Left ventricle myocardium superior (tissue), 1 donor: ENCODE results near the gene TAP1. TPM values are rescaled to one million over a fixed set of nuclear protein-coding genes. Genes with fewer than 3 reads are reported as not detected.
A peak's percentile ranks its signal among the peaks of the same experiment; 100 is the strongest.

Experiments used
- ATAC-seq: fragments of 200-7000 bp; cut with Tn5 transposase; one replicate; pipeline ENCODE4 v1.9.1; 2020; ENCODE audit warnings: mild to moderate bottlenecking, moderate library complexity
- DNase-seq: peaks from one replicate; pipeline ENCODE4 v3.0.0-alpha.2; 2020
- intact Hi-C: fragments of 100-400 bp; cut with micrococcal nuclease; formaldehyde crosslinking; loops from one replicate; pipeline ENCODE4 v1.11.0; 2022
- total RNA-seq: library from RNA; stranded (reverse); fragmentation: NEBNext Ultra II Directional; extraction: Animal tissue kit (Norgen Biotek cat#: 25700); gene quantifications from one replicate; pipeline ENCODE4 v1.2.1, GENCODE V29; 2021
- donor health status: DM: no; HTN: yes; CAD: no; lungs with severe emphysema.

TAP1 gene
- total RNA-seq, 1 donor from 2014 or later: 14.6 TPM

GRCh38 chr6:32844839-32845383 lies 8.6 kb downstream of the TAP1 start:
- no peak for DNase-seq
- intact Hi-C loops: no loop called here

GRCh38 chr6:32843979-32844838 lies 9.3 kb downstream of the TAP1 start, which contains the start of gene PSMB8:
Gene PSMB8, minus strand, starts transcription at chr6:32844047. Its CDS starts 51 bp downstream, at chr6:32843996.
- DNase-seq: peak; percentile 96
- intact Hi-C loops: no loop called here
- ATAC-seq: peak; percentile 97

More at GRCh38 chr6:32844839-32845383, 8.6 kb downstream of the TAP1 start:
- no peak for ATAC-seq

DNA sequence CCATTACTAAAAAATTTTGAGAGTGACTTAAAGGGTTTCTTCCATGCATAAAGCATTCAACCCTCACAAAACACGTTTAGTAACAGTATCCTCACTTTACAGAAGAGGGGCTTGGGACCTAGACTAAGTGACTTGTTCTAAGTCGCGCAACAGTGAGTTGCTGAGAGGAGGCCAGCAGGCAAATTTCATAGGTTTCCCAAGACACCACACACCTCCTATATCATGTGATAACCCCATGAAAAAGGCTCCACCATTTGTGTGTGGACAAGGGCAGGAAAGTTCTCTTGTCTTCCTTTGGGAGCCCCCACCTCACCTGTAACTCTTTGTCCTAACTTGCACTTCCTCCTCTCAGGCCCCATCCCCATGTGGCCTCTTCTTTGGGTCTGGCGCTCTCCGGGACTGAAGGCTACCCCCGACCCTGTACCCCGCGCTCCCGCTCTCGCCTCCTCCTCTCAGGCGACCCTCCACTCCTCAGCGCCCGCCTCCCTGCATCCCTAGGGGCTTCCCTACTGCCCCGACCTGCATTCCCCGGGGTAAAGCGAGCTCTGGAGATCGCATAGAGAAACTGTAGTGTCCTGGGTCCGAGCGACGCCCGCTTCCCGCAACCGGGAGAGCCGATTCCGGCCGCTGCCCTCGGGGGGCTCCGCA lies 10.0 kb downstream of the TAP1 start:
- intact Hi-C loops: no loop called here
- DNase-seq (no peak), ATAC-seq (no peak)

DNA sequence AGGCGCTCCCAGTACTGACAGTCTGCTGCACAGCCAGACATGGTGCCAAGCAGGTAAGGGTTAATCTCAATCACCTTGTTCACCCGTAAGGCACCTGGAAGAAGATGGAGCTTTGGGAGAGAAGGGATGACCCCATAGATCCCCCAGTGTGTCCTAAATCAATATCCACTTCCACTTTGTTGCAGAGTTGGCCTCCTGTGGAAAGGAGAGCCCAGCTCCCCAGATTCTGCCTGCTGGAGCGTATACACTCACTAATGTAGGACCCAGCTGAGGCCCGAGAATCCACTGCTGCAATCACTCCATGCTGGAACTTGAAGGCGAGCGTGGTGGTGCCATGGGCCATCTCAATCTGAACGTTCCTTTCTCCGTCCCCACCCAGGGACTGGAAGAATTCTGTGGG lies 10.8 kb downstream of the TAP1 start:
- no peak for DNase-seq
- intact Hi-C loops: no loop called here
- no peak for ATAC-seq

DNA sequence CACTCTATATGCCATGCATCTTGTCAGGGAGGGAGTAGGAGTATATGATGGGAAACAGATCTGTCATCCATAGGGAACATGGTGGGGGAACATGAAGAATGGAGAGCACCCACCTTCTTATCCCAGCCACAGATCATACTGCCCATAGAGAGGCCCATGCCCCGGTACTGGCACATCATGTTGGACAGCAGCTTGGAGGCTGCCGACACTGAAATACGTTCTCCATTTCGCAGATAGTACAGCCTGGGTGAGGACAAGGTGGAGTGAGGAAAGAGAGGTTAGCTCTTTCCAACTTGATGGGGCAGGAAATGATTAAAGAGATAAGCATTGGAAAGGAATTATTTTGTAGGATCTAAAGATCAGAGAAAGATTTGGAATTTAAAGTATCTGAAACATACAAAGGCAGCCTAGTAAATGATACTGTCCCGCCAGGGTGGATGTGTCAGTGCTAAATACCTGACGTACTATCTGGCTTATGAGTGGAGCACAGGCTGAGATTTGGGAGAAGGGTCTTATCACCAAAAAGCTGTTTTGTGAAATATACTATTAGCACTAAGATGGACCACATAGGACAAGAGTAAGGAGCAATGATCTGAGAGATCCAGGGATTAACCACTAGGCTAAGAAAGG lies 11.4 kb downstream of the TAP1 start:
- ATAC-seq (no peak), DNase-seq (no peak)
- intact Hi-C loops: no loop called here

- intact Hi-C loops: no loop called here
- DNase-seq (no peak), ATAC-seq (no peak)
Measured at GRCh38 chr6:32840604-32841246, 12.8 kb downstream of the TAP1 start.

GRCh38 chr6:32839356-32839755 lies 14.1 kb downstream of the TAP1 start:
- DNase-seq (no peak), ATAC-seq (no peak)
- intact Hi-C loops: loop anchor here (5.0 kb wide), 1 partner anchor 33 kb away; no protein-coding TSS in a partner anchor

DNA sequence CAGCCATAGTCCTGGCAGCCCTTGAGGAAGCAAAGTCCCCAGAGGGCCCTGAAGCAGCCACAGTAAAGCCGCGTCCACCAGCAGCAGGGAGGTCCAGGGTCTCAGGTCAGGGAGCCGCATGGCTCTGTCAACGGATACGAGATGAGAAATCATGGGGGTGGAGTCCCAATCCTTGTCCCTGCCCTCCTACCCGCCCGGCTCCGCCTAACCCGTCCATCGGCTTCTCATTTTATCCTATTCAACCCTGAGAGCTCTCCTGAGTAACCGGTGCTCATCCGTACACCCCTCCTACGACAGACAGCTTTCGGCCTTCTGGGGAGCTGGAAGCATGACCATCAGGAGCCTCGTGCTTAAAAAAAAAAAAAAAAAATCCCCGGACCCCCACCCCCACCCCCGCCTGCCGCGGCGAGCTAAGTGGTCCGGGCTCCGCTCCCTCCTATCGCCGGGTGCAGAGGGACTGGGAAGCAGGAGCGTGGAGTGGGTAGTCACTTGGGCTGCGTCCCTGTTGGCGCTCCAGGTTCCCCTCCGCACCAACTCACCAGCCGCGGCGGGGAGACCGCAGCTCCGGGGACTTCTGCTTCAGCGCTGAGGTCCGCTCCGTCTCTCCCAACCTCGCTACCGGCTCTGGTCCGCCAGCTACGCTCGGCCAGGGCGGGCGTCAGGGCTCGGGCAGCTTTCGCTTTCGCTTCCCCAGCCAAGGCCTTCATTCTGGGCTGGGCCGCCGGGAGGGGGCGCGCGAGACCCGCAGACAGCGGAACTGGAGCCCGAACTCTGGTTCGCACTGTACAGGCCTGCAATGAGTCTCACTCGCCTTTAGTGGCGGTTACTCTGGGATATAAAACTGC lies 15.2 kb downstream of the TAP1 start, which contains the start of gene TAP2:
Gene TAP2, minus strand, starts transcription at position 626 of the 845 bp plus-strand sequence. Its CDS starts 506 bp downstream, at position 120.
- intact Hi-C loops: loop anchor here (5.0 kb wide), 1 partner anchor 34 kb away; no protein-coding TSS in a partner anchor
- ATAC-seq: peak; percentile 97
- peak; percentile 98 for DNase-seq

DNA sequence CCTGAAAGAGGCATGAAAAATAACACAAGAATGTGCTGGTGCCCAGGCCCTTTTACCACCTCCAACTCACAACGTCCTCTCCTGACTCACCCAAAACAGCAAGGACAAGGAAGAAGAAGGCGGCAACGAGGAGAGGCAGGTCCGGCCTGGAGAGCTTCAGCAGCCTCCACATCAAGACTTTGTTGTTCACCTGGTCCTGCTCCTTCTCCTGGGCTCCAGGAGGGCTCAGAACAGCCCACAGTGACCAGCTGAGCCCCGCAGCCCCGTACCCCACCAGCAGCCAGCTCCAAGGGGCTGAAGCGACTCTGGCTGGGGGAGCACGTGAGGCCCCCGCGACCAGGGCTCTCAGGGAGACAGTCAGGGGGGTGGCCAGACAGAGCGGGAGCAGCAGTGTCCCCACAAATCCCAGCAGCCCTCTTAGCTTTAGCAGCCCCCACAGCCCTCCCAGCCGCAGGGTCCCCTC lies 15.8 kb downstream of the TAP1 start:
- intact Hi-C loops: loop anchor here (5.0 kb wide), 1 partner anchor 35 kb away; no protein-coding TSS in a partner anchor
- no peak for ATAC-seq
- DNase-seq: no peak

GRCh38 chr6:32836873-32837272 lies 16.6 kb downstream of the TAP1 start:
- intact Hi-C loops: loop anchor here (5.0 kb wide), 1 partner anchor 35 kb away; no protein-coding TSS in a partner anchor
- ATAC-seq (no peak), DNase-seq (no peak)

DNA sequence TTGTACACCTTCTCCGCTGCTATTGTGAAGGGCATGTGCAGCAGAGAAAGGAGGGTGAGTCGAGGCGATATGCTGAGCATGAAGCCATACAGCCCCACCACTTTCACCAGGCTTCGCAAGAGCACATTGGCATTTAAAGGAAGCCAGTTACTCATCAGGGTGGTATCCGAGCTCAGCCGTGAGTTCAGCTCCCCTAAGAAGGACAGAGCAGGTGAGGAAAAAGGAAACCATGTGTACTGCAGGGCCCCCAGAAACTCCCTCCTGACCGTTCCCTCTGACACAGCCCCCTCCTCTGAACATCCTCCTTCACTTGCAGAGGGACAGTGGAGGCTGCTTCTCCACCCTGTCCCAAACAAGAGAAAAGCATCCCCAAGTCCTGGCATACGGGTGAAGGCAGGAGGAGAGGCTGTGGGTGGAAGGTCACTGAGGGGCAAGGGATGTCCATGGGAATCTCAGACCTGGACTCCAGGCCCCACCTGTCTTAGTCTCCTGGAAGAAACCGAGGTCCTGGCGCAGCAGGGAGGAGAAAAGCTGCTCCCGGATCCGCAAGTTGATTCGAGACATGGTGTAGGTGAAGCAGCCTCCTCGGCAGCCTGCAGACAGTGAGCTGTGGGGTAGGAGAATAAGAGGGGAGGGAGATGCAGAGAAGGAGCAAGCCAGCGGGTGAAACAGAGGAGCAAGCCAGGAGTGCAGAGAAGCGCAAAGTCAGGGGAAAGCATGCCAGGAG lies 18.2 kb downstream of the TAP1 start:
- intact Hi-C loops: loop anchor here (5.0 kb wide), 1 partner anchor 37 kb away; no protein-coding TSS in a partner anchor
- no peak for ATAC-seq

GRCh38 chr6:32833664-32834063 lies 19.8 kb downstream of the TAP1 start:
- ATAC-seq (no peak), DNase-seq (no peak)
- intact Hi-C loops: no loop called here

More for the DNA sequence above, 18.2 kb downstream of the TAP1 start:
- DNase-seq: no peak

DNA sequence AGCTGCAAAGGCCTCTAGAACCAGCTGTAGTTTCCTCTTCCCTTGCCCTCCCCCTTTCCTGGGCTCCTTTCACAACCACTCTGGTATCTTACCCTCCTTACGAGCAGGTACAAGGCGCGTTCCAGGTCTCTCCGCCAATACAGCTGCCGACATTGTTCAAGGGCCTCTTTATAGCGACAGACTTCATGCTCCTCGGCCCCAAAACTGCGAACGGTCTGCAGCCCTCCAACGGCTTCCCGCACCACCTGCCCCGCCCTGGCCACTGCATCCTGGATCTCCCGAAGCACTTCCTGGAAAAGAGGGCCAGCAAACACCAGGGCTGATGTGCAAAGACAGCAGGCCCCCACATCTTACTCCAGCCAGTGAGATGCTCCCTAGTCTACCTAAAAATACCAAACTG lies 21.0 kb downstream of the TAP1 start:
- ATAC-seq: no peak
- DNase-seq: no peak
- intact Hi-C loops: no loop called here

- ATAC-seq (no peak), DNase-seq (no peak)
- intact Hi-C loops: no loop called here
Measured at GRCh38 chr6:32830936-32831335, 22.6 kb downstream of the TAP1 start.

GRCh38 chr6:32830017-32830416 lies 23.5 kb downstream of the TAP1 start:
- no peak for DNase-seq
- intact Hi-C loops: no loop called here
- ATAC-seq: no peak

GRCh38 chr6:32829495-32829894 lies 24.0 kb downstream of the TAP1 start:
- intact Hi-C loops: no loop called here
- no peak for ATAC-seq
- no peak for DNase-seq

GRCh38 chr6:32827025-32827424 lies 26.5 kb downstream of the TAP1 start:
- intact Hi-C loops: no loop called here
- DNase-seq (no peak), ATAC-seq (no peak)
